Caco-2 (cell line): ENCODE measurements around the gene FAM240B. TPM values are rescaled to one million over a fixed set of nuclear protein-coding genes. Genes with fewer than 3 reads are reported as not detected.

Source experiments
- BruUV-seq: library from RNA; stranded (reverse); fragments of 400-500 nt; replicated peaks from 2 replicates; lab custom pipeline; 2021; lab: Mats Ljungman, UMichigan
- CTCF ChIA-PET: fragments of 300-600 bp; sonication (Branson Sonifier 250); formaldehyde crosslinking; loops from one replicate; lab custom pipeline; 2022; ENCODE audit warnings: antibody characterized with exemption; lab: Charles Lee
- POLR2A ChIA-PET: fragments of 300-600 bp; sonication (Branson Sonifier 250); formaldehyde crosslinking; loops from one replicate; lab custom pipeline; 2022; ENCODE audit warnings: antibody characterized with exemption; lab: Charles Lee
- DNase-seq, 2 experiments: peaks; one replicate each; pipeline versions ENCODE4 v3.0.0 to v3.0.0-alpha.2; 2020 to 2022
- H3K27me3 ChIP-seq: replicated peaks from 2 replicates; pipeline ENCODE4 v1.6.0; 2011; ENCODE audit warnings: low read length; ENCODE audit not compliant: control insufficient read depth, insufficient read depth
- H3K36me3 ChIP-seq: 2 replicates; pipeline ENCODE4 v1.5.1; 2011; ENCODE audit warnings: low read length; ENCODE audit not compliant: control insufficient read depth, insufficient read depth
- H3K4me1 ChIP-seq: fragments of 250-450 bp; sonication (Bioruptor Pico); 2 replicates; pipeline ENCODE4 v1.5.1; 2020; ENCODE audit warnings: mild to moderate bottlenecking
- H3K4me3 ChIP-seq: 2 replicates; pipeline ENCODE4 v1.5.1; 2011; ENCODE audit warnings: low read depth, mild to moderate bottlenecking, control low read depth, low read length
- H3K9me3 ChIP-seq: fragments of 250-450 bp; sonication (Bioruptor Pico); 2 replicates; pipeline ENCODE4 v1.5.1; 2020; ENCODE audit warnings: mild to moderate bottlenecking, moderate library complexity
- H3K27ac Mint-ChIP-seq: one replicate; pipeline ENCODE4 v1.8.0; 2022; ENCODE audit warnings: mixed read lengths; ENCODE audit not compliant: unreplicated experiment
- H3K27me3 Mint-ChIP-seq: one replicate; pipeline ENCODE4 v1.8.0; 2022; ENCODE audit warnings: mixed read lengths; ENCODE audit not compliant: insufficient read depth, unreplicated experiment
- H3K36me3 Mint-ChIP-seq: one replicate; pipeline ENCODE4 v1.8.0; 2022; ENCODE audit warnings: mild to moderate bottlenecking, mixed read lengths; ENCODE audit not compliant: insufficient read depth, unreplicated experiment
- H3K4me1 Mint-ChIP-seq: one replicate; pipeline ENCODE4 v1.8.0; 2022; ENCODE audit warnings: low read depth, mixed read lengths; ENCODE audit not compliant: unreplicated experiment
- H3K4me3 Mint-ChIP-seq: one replicate; pipeline ENCODE4 v1.8.0; 2022; ENCODE audit warnings: mild to moderate bottlenecking, moderate library complexity, mixed read lengths; ENCODE audit not compliant: unreplicated experiment
- H3K9me3 Mint-ChIP-seq: one replicate; pipeline ENCODE4 v1.8.0; 2022; ENCODE audit warnings: mixed read lengths; ENCODE audit not compliant: unreplicated experiment
- intact Hi-C: fragments of 100-400 bp; cut with micrococcal nuclease; formaldehyde crosslinking; loops from one replicate; pipeline ENCODE4 v1.10.0; 2022; ENCODE audit not compliant: unreplicated experiment
- total RNA-seq: library from RNA; stranded (reverse); gene quantifications from 2 replicates; pipeline ENCODE4 v1.2.3, GENCODE V29; 2022
- TF ChIP-seq, protein P1 (sequence below), 2 experiments: fragments of 200-600 bp in 1 of 2; IDR thresholded peaks; 1 replicate in 1 of 2; 2 replicates in 1 of 2; pipeline versions ENCODE4 v1.5.1 to v1.8.0; 2011 to 2022; ENCODE audit warnings: antibody characterized with exemption in 1 of 2, control low read depth in 1 of 2, inconsistent platforms in 1 of 2, low read depth in 1 of 2, low read length in 1 of 2, mild to moderate bottlenecking in 1 of 2, moderate library complexity in 1 of 2; ENCODE audit not compliant: insufficient read depth in 1 of 2, severe bottlenecking in 1 of 2, unreplicated experiment in 1 of 2

FAM240B gene
- total RNA-seq, 1 experiment from 2014 or later, result not detected

DNA sequence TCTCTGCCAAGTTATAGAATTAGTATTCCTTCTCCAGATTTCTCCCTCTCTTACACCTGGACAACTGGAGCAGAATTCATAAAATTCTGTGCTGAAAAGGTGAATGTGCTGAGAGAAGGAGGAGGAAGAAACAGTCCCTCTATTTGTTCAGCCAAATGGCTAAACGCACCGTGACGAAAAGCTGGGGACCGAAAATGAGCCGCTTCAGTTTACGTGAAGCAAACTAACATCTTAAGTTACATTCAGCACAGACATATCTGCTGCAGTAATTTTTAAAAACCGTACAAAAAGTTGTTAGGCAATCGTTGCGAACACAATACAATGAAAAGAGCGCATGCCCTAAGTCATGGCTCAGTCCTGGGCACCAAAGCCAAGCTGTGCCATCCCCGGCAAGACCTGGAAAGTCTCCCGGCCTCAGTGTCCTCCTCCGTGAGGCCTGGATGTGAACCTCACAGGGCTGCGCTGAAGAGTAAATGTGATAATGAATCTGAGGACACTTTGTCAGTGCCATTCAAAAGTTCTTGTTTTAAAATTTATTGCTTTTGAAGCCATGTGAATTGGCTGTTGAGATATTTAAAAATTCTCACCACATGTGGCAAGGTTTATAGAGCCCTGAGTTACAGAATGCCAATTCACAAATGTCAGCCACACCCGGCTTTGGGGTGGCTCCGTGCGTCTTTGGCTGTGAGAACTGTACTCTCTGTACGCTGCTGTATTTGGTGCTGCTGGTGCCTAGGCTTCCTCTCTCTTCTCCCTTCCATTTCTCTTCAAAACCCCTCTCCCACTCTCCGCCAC, 46.3 kb downstream of the FAM240B start:
- H3K4me1 Mint-ChIP-seq, result no peaks in the 10 kb centered on the region
- Histone ChIP-seq H3K36me3 (no peaks in the 10 kb centered on the region), H3K9me3 (no peaks in the 10 kb centered on the region), H3K27me3 (no peaks in the 10 kb centered on the region), H3K4me1 (no peaks in the 10 kb centered on the region), H3K4me3 (no peak overlapping the region)
- no peak for DNase-seq
- H3K27ac Mint-ChIP-seq, result no peak overlapping the region
- no peaks in the 10 kb centered on the region for H3K9me3 Mint-ChIP-seq
- H3K36me3 Mint-ChIP-seq, result no peaks in the 10 kb centered on the region
- H3K27me3 Mint-ChIP-seq, result peaks cover 2% of the 10 kb centered on the region
- H3K4me3 Mint-ChIP-seq, result no peak overlapping the region
- ChIA-PET POLR2A (no interaction called here), CTCF (no interaction called here)
- TF ChIP-seq, protein P1, sequence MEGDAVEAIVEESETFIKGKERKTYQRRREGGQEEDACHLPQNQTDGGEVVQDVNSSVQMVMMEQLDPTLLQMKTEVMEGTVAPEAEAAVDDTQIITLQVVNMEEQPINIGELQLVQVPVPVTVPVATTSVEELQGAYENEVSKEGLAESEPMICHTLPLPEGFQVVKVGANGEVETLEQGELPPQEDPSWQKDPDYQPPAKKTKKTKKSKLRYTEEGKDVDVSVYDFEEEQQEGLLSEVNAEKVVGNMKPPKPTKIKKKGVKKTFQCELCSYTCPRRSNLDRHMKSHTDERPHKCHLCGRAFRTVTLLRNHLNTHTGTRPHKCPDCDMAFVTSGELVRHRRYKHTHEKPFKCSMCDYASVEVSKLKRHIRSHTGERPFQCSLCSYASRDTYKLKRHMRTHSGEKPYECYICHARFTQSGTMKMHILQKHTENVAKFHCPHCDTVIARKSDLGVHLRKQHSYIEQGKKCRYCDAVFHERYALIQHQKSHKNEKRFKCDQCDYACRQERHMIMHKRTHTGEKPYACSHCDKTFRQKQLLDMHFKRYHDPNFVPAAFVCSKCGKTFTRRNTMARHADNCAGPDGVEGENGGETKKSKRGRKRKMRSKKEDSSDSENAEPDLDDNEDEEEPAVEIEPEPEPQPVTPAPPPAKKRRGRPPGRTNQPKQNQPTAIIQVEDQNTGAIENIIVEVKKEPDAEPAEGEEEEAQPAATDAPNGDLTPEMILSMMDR (IDR thresholded peaks at IDR 0.05; ENCODE audit: insufficient read depth in 1 of 2, low read depth in 1 of 2, low read length in 1 of 2, severe bottlenecking in 1 of 2, unreplicated experiment in 1 of 2), result no peak
- intact Hi-C loops, result no loop called here
- BruUV-seq, result no TSS peak

- ChIA-PET CTCF (interaction anchor here (1.0 to 1.6 kb wide), 3 partner anchors 36 to 51 kb away, joined by 3 to 7 read pairs (median 4); partner anchors contain the start of gene ANKRD18A), POLR2A (no interaction called here)
- Mint-ChIP-seq H3K27me3 (no peaks in the 10 kb centered on the region), H3K36me3 (no peaks in the 10 kb centered on the region), H3K4me3 (no peak overlapping the region), H3K27ac (no peak overlapping the region), H3K4me1 (no peaks in the 10 kb centered on the region), H3K9me3 (no peaks in the 10 kb centered on the region)
- no TSS peak for BruUV-seq
- intact Hi-C loops, result no loop called here
- DNase-seq, result no peak
- TF ChIP-seq, protein P1 (IDR thresholded peaks at IDR 0.05; ENCODE audit: insufficient read depth in 1 of 2, low read depth in 1 of 2, low read length in 1 of 2, severe bottlenecking in 1 of 2, unreplicated experiment in 1 of 2), result no peak
- H3K36me3 ChIP-seq, result no peaks in the 10 kb centered on the region
- no peaks in the 10 kb centered on the region for H3K27me3 ChIP-seq
- no peaks in the 10 kb centered on the region for H3K9me3 ChIP-seq
- no peak overlapping the region for H3K4me3 ChIP-seq
- no peaks in the 10 kb centered on the region for H3K4me1 ChIP-seq
Measured at GRCh38 chr9:38671748-38672147, 48.2 kb downstream of the FAM240B start.

GRCh38 chr9:38671372-38671731, 48.6 kb downstream of the FAM240B start:
- intact Hi-C loops, result no loop called here
- Mint-ChIP-seq H3K36me3 (no peaks in the 10 kb centered on the region), H3K4me3 (no peak overlapping the region), H3K27me3 (no peaks in the 10 kb centered on the region), H3K4me1 (no peaks in the 10 kb centered on the region), H3K9me3 (no peaks in the 10 kb centered on the region), H3K27ac (no peak overlapping the region)
- TF ChIP-seq, protein P1 (IDR thresholded peaks at IDR 0.05; ENCODE audit: insufficient read depth in 1 of 2, low read depth in 1 of 2, low read length in 1 of 2, severe bottlenecking in 1 of 2, unreplicated experiment in 1 of 2), result no peak
- Histone ChIP-seq H3K27me3 (no peaks in the 10 kb centered on the region), H3K9me3 (no peaks in the 10 kb centered on the region), H3K4me1 (no peaks in the 10 kb centered on the region), H3K4me3 (no peak overlapping the region), H3K36me3 (no peaks in the 10 kb centered on the region)
- CTCF ChIA-PET, result interaction anchor here (1.6 kb wide), 1 partner anchor 51 kb away, joined by 7 read pairs; the partner anchor contains the start of gene ANKRD18A
- BruUV-seq, result no TSS peak
- POLR2A ChIA-PET, result no interaction called here
- no peak for DNase-seq
